A549 (cell line): ENCODE results near the gene USH1G. TPM values are rescaled to one million over a fixed set of nuclear protein-coding genes. Genes with fewer than 3 reads are reported as not detected.

Source experiments
- ATAC-seq, 2 experiments: fragments of 200-7000 bp in 1 of 2; fragments of >200 bp in 1 of 2; cut with Nextera tagmentation in 1 of 2; cut with Tn5 transposase in 1 of 2; 3 replicates each; pipeline versions ENCODE4 v1.8.0 to v1.9.1; 2018 to 2020; ENCODE audit warnings: mild to moderate bottlenecking in 1 of 2, moderate library complexity in 1 of 2
- CTCF ChIA-PET: fragments of 300-600 bp; sonication (Branson Sonifier 250); formaldehyde crosslinking; extraction: SDS; loops from one replicate; lab custom pipeline; 2021; ENCODE audit warnings: antibody characterized with exemption, inconsistent platforms; lab: Yijun Ruan, JAX
- POLR2A ChIA-PET: fragments of 350-600 bp; formaldehyde crosslinking; extraction: SDS; loops from one replicate; lab custom pipeline; 2021; ENCODE audit warnings: antibody characterized with exemption, inconsistent platforms; lab: Yijun Ruan, JAX
- DNase-seq, 2 experiments: peaks; one replicate each; pipeline versions ENCODE4 v3.0.0 to v3.0.0-alpha.2; 2011 to 2016; ENCODE audit warnings: low read depth in 1 of 2, low spot score in 1 of 2
- FAIRE-seq: peaks from 2 replicates; lab custom pipeline; 2011; peaks lifted over from hg19 to GRCh38; lab: Jason Lieb, UNC
- H3K27ac ChIP-seq, 2 experiments: fragments of >200 bp; sonication (Bioruptor Twin); formaldehyde crosslinking; 3 replicates each; pipeline ENCODE4 v1.5.1; 2016 to 2017
- H3K4me1 ChIP-seq: fragments of >200 bp; sonication (Bioruptor Twin); formaldehyde crosslinking; 3 replicates; pipeline ENCODE4 v1.6.1; 2016
- H3K4me2 ChIP-seq: fragments of >200 bp; sonication (Bioruptor Twin); formaldehyde crosslinking; 3 replicates; pipeline ENCODE4 v1.6.1; 2016
- H3K4me3 ChIP-seq: fragments of >200 bp; sonication (Bioruptor Twin); formaldehyde crosslinking; 3 replicates; pipeline ENCODE4 v1.5.1; 2016
- H3K9me3 ChIP-seq: fragments of >200 bp; sonication (Bioruptor Twin); formaldehyde crosslinking; 3 replicates; pipeline ENCODE4 v1.6.1; 2016
- BHLHE40 ChIP-seq: IDR thresholded peaks from 2 replicates; pipeline ENCODE4 v1.6.1; 2012; ENCODE audit warnings: low read depth, low read length, inconsistent platforms
- CBX8 ChIP-seq: fragments of 200-600 bp; sonication (generic); IDR thresholded peaks from 2 replicates; pipeline ENCODE4 v1.6.1; 2016
- CHD2 ChIP-seq: fragments of 150-350 bp; IDR thresholded peaks from 2 replicates; pipeline ENCODE4 v1.6.1; 2014; ENCODE audit warnings: low read length; ENCODE audit not compliant: partially characterized antibody
- EHMT2 ChIP-seq: fragments of 200-600 bp; sonication (generic); IDR thresholded peaks from 2 replicates; pipeline ENCODE4 v1.6.1; 2016; ENCODE audit warnings: antibody characterized with exemption, low read depth, mild to moderate bottlenecking, moderate library complexity
- ESRRA ChIP-seq: fragments of 150-350 bp; IDR thresholded peaks from 2 replicates; pipeline ENCODE4 v1.6.1; 2014; ENCODE audit warnings: mild to moderate bottlenecking, low read length, borderline replicate concordance
- HDAC2 ChIP-seq: fragments of 200-600 bp; sonication (generic); IDR thresholded peaks from 2 replicates; pipeline ENCODE4 v1.6.1; 2016
- HES2 ChIP-seq: fragments of >200 bp; sonication (Bioruptor Twin); formaldehyde crosslinking; IDR thresholded peaks from 2 replicates; pipeline ENCODE4 v1.6.1; 2016
- HEYL ChIP-seq: fragments of 250-450 bp; sonication (Bioruptor Pico); IDR thresholded peaks from 2 replicates; pipeline ENCODE4 v1.8.0; 2021; ENCODE audit warnings: mild to moderate bottlenecking, moderate library complexity
- HOXA7 ChIP-seq: fragments of 250-450 bp; sonication (Bioruptor Pico); IDR thresholded peaks from 2 replicates; pipeline ENCODE4 v1.5.0; 2020; ENCODE audit warnings: mild to moderate bottlenecking, moderate library complexity
- HOXB13 ChIP-seq: fragments of 250-450 bp; sonication (Bioruptor Pico); IDR thresholded peaks from 2 replicates; pipeline ENCODE4 v1.5.0; 2020; ENCODE audit warnings: low read depth, mild to moderate bottlenecking, moderate library complexity
- JUNB ChIP-seq: fragments of >200 bp; sonication (Bioruptor Twin); formaldehyde crosslinking; IDR thresholded peaks from 2 replicates; pipeline ENCODE4 v1.6.1; 2016
- KDM5A ChIP-seq: fragments of 200-600 bp; sonication (generic); IDR thresholded peaks from 2 replicates; pipeline ENCODE4 v1.6.1; 2016; ENCODE audit warnings: antibody characterized with exemption, mild to moderate bottlenecking
- NPAS2 ChIP-seq: fragments of 250-450 bp; sonication (Bioruptor Pico); IDR thresholded peaks from 2 replicates; pipeline ENCODE4 v1.8.0; 2022; ENCODE audit warnings: mild to moderate bottlenecking, moderate library complexity, borderline replicate concordance
- NR3C1 ChIP-seq: fragments of >200 bp; sonication (Bioruptor Twin); formaldehyde crosslinking; IDR thresholded peaks from 3 replicates; pipeline ENCODE4 v1.6.1; 2017
- PHF8 ChIP-seq: fragments of 200-600 bp; sonication (generic); IDR thresholded peaks from 2 replicates; pipeline ENCODE4 v1.6.1; 2016; ENCODE audit warnings: low read depth, mild to moderate bottlenecking, antibody characterized with exemption, moderate library complexity, borderline replicate concordance
- RAD21 ChIP-seq, 2 experiments: fragments of >200 bp in 1 of 2; sonication (Bioruptor Twin) in 1 of 2; formaldehyde crosslinking in 1 of 2; IDR thresholded peaks in 1 of 2; conservative IDR thresholded peaks in 1 of 2; 2 replicates in 1 of 2; 3 replicates in 1 of 2; pipeline ENCODE4 v1.6.1; 2012 to 2018; ENCODE audit warnings: inconsistent platforms in 1 of 2
- RARB ChIP-seq: fragments of 250-450 bp; sonication (Bioruptor Pico); IDR thresholded peaks from 2 replicates; pipeline ENCODE4 v1.8.0; 2021; ENCODE audit warnings: mild to moderate bottlenecking, moderate library complexity
- TFCP2L1 ChIP-seq: fragments of 250-450 bp; sonication (Bioruptor Pico); IDR thresholded peaks from 2 replicates; pipeline ENCODE4 v1.5.0; 2021; ENCODE audit warnings: mild to moderate bottlenecking
- ZC3H11A ChIP-seq: fragments of 450-650 bp; IDR thresholded peaks from 2 replicates; pipeline ENCODE4 v1.6.1; 2014; ENCODE audit warnings: antibody characterized with exemption, mild to moderate bottlenecking
- ZNF302 ChIP-seq: fragments of 250-450 bp; sonication (Bioruptor Pico); IDR thresholded peaks from 2 replicates; pipeline ENCODE4 v1.9.0; 2021; ENCODE audit warnings: inconsistent platforms, mild to moderate bottlenecking, moderate library complexity
- WGBS: methylation state at CpG from one replicate; pipeline ENCODE4 v1.1.6; 2017; ENCODE audit errors: missing lambda C conversion rate; 5-methylcytosine and 5-hydroxymethylcytosine counted together
- polyA plus RNA-seq, 4 experiments: library from polyadenylated mRNA; depleted of rRNA in 3 of 4; stranded (reverse); fragments of >200 nt; fragmentation: RNase III in 1 of 4; extraction: RNeasy Plus Mini Kit Qiagen cat#74134 plus additional on column Dnase treatment in 1 of 4; gene quantifications; 2 replicates in 3 of 4; 3 replicates in 1 of 4; pipeline ENCODE4 v1.2.3, GENCODE V29; 2011 to 2017
- TF ChIP-seq, protein P1 (sequence below): fragments of >200 bp; sonication (Bioruptor Twin); formaldehyde crosslinking; IDR thresholded peaks from 3 replicates; pipeline ENCODE4 v1.6.1; 2016
- TF ChIP-seq, protein P2 (sequence below): IDR thresholded peaks from 2 replicates; pipeline ENCODE4 v1.6.1; 2012
- TF ChIP-seq, protein P3 (sequence below): IDR thresholded peaks from 2 replicates; pipeline ENCODE4 v1.6.1; 2012; ENCODE audit warnings: low read depth, borderline replicate concordance

The USH1G gene
- polyA plus RNA-seq, 2 of the 4 experiments (the other 2 are of a cell fraction), result 0.09 to 0.12 TPM

DNA sequence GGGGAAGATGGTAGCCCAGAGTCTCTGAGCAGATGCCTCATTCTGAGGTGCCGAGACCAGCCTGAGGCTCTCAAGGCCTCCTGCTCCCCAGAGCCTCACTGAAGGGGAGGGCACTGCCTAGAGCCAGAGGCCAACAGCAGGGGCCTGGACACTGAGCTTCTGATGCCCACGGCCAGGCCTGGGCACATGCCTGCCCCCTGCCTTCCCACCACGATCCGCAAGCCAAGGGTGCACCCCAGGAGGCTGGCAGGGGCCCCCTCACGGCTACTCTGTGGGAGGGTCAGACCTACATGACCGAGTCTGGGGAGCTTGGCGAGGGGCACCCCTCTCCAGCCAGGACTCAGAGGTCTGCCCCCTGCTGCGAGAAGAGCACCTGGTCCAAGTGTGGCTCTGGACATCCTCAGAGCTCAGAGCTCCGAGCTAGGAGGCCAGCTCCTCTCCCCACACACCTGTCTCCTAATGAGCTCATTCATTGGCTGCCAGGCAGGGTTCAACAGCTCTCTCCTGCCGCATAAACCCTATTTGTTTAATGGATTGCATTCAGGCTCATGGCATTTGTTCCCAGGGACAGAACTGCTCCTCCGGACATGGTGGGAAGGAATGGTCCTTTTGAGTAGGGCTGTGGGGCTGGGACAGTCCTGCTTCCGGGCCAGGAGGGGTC lies 26.5 kb upstream of the USH1G start:
- ChIA-PET POLR2A (interaction anchor here (1.1 to 1.2 kb wide), 2 partner anchors 8 to 76 kb away, joined by 3 to 4 read pairs; no protein-coding TSS in a partner anchor), CTCF (interaction anchor here (1.0 to 42.3 kb wide), 6 partner anchors 8 to 182 kb away, joined by 3 to 1448 read pairs (median 7); partner anchors contain the start of genes HID1, MRPL58, NT5C and OTOP2)
- no peak for FAIRE-seq
- H3K4me2 ChIP-seq, result no peak overlapping the region
- peaks cover 28% of the 10 kb centered on the region for H3K4me1 ChIP-seq
- TF ChIP-seq ZC3H11A, result no peak
- TF ChIP-seq NR3C1, result no peak
- TF ChIP-seq RARB (CRISPR knock-in tag), result no peak
- no peak for TF ChIP-seq HDAC2
- TF ChIP-seq, protein P1, sequence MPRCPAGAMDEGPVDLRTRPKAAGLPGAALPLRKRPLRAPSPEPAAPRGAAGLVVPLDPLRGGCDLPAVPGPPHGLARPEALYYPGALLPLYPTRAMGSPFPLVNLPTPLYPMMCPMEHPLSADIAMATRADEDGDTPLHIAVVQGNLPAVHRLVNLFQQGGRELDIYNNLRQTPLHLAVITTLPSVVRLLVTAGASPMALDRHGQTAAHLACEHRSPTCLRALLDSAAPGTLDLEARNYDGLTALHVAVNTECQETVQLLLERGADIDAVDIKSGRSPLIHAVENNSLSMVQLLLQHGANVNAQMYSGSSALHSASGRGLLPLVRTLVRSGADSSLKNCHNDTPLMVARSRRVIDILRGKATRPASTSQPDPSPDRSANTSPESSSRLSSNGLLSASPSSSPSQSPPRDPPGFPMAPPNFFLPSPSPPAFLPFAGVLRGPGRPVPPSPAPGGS, result no peak
- TF ChIP-seq HOXB13, result no peak
- TF ChIP-seq KDM5A, result no peak
- no peak for TF ChIP-seq ESRRA
- TF ChIP-seq HOXA7 (CRISPR knock-in tag), result no peak
- no peak for TF ChIP-seq EHMT2
- TF ChIP-seq BHLHE40, result no peak
- TF ChIP-seq HES2, result no peak
- no peak for TF ChIP-seq HEYL (CRISPR knock-in tag)
- no peak for TF ChIP-seq ZNF302 (CRISPR knock-in tag)
- TF ChIP-seq, protein P2, sequence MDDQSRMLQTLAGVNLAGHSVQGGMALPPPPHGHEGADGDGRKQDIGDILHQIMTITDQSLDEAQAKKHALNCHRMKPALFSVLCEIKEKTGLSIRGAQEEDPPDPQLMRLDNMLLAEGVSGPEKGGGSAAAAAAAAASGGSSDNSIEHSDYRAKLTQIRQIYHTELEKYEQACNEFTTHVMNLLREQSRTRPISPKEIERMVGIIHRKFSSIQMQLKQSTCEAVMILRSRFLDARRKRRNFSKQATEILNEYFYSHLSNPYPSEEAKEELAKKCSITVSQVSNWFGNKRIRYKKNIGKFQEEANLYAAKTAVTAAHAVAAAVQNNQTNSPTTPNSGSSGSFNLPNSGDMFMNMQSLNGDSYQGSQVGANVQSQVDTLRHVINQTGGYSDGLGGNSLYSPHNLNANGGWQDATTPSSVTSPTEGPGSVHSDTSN, result no peak
- no peak for TF ChIP-seq NPAS2 (CRISPR knock-in tag)
- TF ChIP-seq CHD2, result no peak
- TF ChIP-seq PHF8, result no peak
- TF ChIP-seq JUNB, result no peak
- peak; percentile 14 to 17; a peak in 4 of 6 replicates for ATAC-seq
- H3K27ac ChIP-seq, result no peak overlapping the region
- no peaks in the 10 kb centered on the region for H3K9me3 ChIP-seq
- no peak overlapping the region for H3K4me3 ChIP-seq
- DNase-seq, result no peak
- 53% methylated on average over 10 of the region's 12 CpGs for WGBS

- Histone ChIP-seq H3K27ac (no peak overlapping the region), H3K4me3 (no peak overlapping the region), H3K4me2 (no peak overlapping the region), H3K4me1 (peaks cover 24% of the 10 kb centered on the region), H3K9me3 (no peaks in the 10 kb centered on the region)
- CTCF ChIA-PET, result interaction anchor here (0.9 to 42.3 kb wide), 3 partner anchors 10 to 42 kb away, joined by 3 to 1448 read pairs (median 1448); partner anchors contain the start of genes HID1, OTOP2, OTOP3 and USH1G
- no peak for FAIRE-seq
- no peak for ATAC-seq
- no peak for DNase-seq
- POLR2A ChIA-PET, result no interaction called here
- 90% methylated on average over 17 of the region's 17 CpGs for WGBS
- TF ChIP-seq, protein P3, sequence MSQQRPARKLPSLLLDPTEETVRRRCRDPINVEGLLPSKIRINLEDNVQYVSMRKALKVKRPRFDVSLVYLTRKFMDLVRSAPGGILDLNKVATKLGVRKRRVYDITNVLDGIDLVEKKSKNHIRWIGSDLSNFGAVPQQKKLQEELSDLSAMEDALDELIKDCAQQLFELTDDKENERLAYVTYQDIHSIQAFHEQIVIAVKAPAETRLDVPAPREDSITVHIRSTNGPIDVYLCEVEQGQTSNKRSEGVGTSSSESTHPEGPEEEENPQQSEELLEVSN, result no peak
- TF ChIP-seq TFCP2L1 (CRISPR knock-in tag) (no peak), JUNB (no peak), RAD21 (conservative IDR thresholded peaks at IDR 0.05 in 1 of 2, IDR thresholded peaks at IDR 0.05 in 1 of 2) (no peak), CBX8 (no peak), RARB (CRISPR knock-in tag) (no peak), KDM5A (no peak)
These were observed 24.1 kb upstream of the USH1G start for GRCh38 chr17:74947041-74947754.
